ENCODE data around the gene EVL. TPM values are rescaled to one million over a fixed set of nuclear protein-coding genes. Genes with fewer than 3 reads are reported as not detected.

The EVL gene
- total and polyA plus RNA-seq, 2 of the 8 experiments (the other 6 are each of a cell fraction or from before 2014, with no cell fraction given), result 30.7 to 64.6 TPM

- no peak overlapping the region for H3K4me3 ChIP-seq (ENCODE audit: extremely low read depth in 1 of 4, insufficient read depth in 2 of 4, low read depth in 3 of 4, low read length in 4 of 4)
- H4K91ac ChIP-seq (replicated peaks; ENCODE audit: insufficient read length, low read length), result no peak overlapping the region
- no peaks in the 10 kb centered on the region for H3K36me3 ChIP-seq (ENCODE audit: control insufficient read depth in 2 of 4, insufficient read depth in 4 of 4, low read length in 3 of 4)
- H3K4me2 ChIP-seq (ENCODE audit: insufficient read depth in 1 of 2, low read depth in 2 of 2, low read length in 2 of 2), result no peak overlapping the region
- no peak overlapping the region for H2BK12ac ChIP-seq (ENCODE audit: low read depth, low read length)
- H3K9ac ChIP-seq (replicated peaks in 1 of 4; ENCODE audit: extremely low read depth in 1 of 4, low read depth in 3 of 4, low read length in 3 of 4), result no peak overlapping the region
- POLR2A ChIA-PET (ENCODE audit: partially characterized antibody), result no interaction called here
- H3K56ac ChIP-seq (replicated peaks; ENCODE audit: insufficient read length, low read depth, low read length), result no peak overlapping the region
- H2AK5ac ChIP-seq (ENCODE audit: low read depth, low read length), result no peak overlapping the region
- TF ChIP-seq EZH2 (IDR thresholded peaks at IDR 0.05; ENCODE audit: low read depth, low read length, severe bottlenecking) (no peak), TBP (IDR thresholded peaks at IDR 0.05; ENCODE audit: low read depth, low read length) (no peak), CHD1 (IDR thresholded peaks at IDR 0.05; ENCODE audit: low read depth, low read length) (no peak), EP300 (IDR thresholded peaks at IDR 0.05; ENCODE audit: borderline replicate concordance in 1 of 2, low read depth in 2 of 2, low read length in 2 of 2) (no peak), SP1 (IDR thresholded peaks at IDR 0.05; ENCODE audit: low read depth, low read length) (no peak), POLR2AphosphoS5 (IDR thresholded peaks at IDR 0.05; ENCODE audit: low read depth, low read length) (no peak), TAF7 (optimal IDR thresholded peaks at IDR 0.05; ENCODE audit: borderline replicate concordance, low read depth, low read length) (no peak), JUN (IDR thresholded peaks at IDR 0.05; ENCODE audit: low read depth, low read length) (no peak)
- TF ChIP-seq, protein P1, sequence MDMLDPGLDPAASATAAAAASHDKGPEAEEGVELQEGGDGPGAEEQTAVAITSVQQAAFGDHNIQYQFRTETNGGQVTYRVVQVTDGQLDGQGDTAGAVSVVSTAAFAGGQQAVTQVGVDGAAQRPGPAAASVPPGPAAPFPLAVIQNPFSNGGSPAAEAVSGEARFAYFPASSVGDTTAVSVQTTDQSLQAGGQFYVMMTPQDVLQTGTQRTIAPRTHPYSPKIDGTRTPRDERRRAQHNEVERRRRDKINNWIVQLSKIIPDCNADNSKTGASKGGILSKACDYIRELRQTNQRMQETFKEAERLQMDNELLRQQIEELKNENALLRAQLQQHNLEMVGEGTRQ (IDR thresholded peaks at IDR 0.05; ENCODE audit: low read length), result no peak
- H3K27me3 ChIP-seq (replicated peaks in 1 of 4; ENCODE audit: control insufficient read depth in 3 of 4, extremely low read depth in 1 of 4, insufficient read depth in 3 of 4, low read length in 3 of 4), result no peaks in the 10 kb centered on the region
- H3K9me3 ChIP-seq (ENCODE audit: insufficient read depth in 2 of 2, low read depth in 1 of 2, low read length in 1 of 2), result no peaks in the 10 kb centered on the region
- no peak overlapping the region for H2BK15ac ChIP-seq (ENCODE audit: low read length)
- no peak overlapping the region for H2BK5ac ChIP-seq (ENCODE audit: low read depth, low read length)
- no peaks in the 10 kb centered on the region for H3K4me1 ChIP-seq (replicated peaks in 1 of 4; ENCODE audit: control insufficient read depth in 3 of 4, insufficient read depth in 4 of 4, low read length in 3 of 4)
- 91% methylated on average over 6 of the region's 6 CpGs; no CpG with 5 or more reads in 1 of the 2 experiments for WGBS, 2 experiments (ENCODE audit: extremely low coverage in 1 of 2, insufficient coverage in 1 of 2, insufficient read length in 1 of 2, insufficient replicate concordance in 2 of 2, low coverage in 1 of 2, low lambda C conversion rate in 2 of 2, missing lambda C conversion rate in 1 of 2)
- H2BK20ac ChIP-seq (ENCODE audit: low read length), result no peak overlapping the region
- H4K20me1 ChIP-seq (replicated peaks in 1 of 2; ENCODE audit: control insufficient read depth in 1 of 2, insufficient read depth in 2 of 2, low read length in 2 of 2), result peaks cover 0 to 1% of the 10 kb centered on the region in 2 experiments
- H3K79me2 ChIP-seq (ENCODE audit: control insufficient read depth in 1 of 2, insufficient read depth in 2 of 2, low read length in 2 of 2), result no peaks in the 10 kb centered on the region
- DNase-seq (ENCODE audit: low read depth in 1 of 2, low spot score in 2 of 2), result no peak
- no peak overlapping the region for H3K18ac ChIP-seq (ENCODE audit: extremely low read depth, low read length)
- H3K27ac ChIP-seq (ENCODE audit: low read depth, low read length), result no peak overlapping the region
- H2AFZ ChIP-seq (ENCODE audit: low read length), result no peak overlapping the region
- H3K23ac ChIP-seq (ENCODE audit: insufficient read length), result no peak overlapping the region
- H3K79me1 ChIP-seq (ENCODE audit: low read depth, low read length), result peaks cover 3% of the 10 kb centered on the region; the same call in 1 of the 2 replicates
- CTCF ChIA-PET (ENCODE audit: partially characterized antibody), result interaction anchor here (0.6 to 24.3 kb wide), 2 partner anchors 13 to 42 kb away, joined by 3 to 240 read pairs; no protein-coding TSS in a partner anchor
- H3K4ac ChIP-seq (replicated peaks; ENCODE audit: insufficient read length, low read depth, low read length), result no peak overlapping the region
- FAIRE-seq, result no peak
- H4K8ac ChIP-seq (ENCODE audit: extremely low read depth, insufficient read depth, low read length), result no peak overlapping the region
- H3K14ac ChIP-seq (ENCODE audit: insufficient read length), result no peak overlapping the region
- no peak overlapping the region for H2BK120ac ChIP-seq (replicated peaks; ENCODE audit: low read depth, low read length)
- no peaks in the 10 kb centered on the region for H3K23me2 ChIP-seq (ENCODE audit: low read depth, low read length)
- no peak overlapping the region for H4K5ac ChIP-seq (ENCODE audit: insufficient read length, low read depth, low read length)
Measured at GRCh38 chr14:100063314-100063941, 1.8 kb upstream of the EVL start.

Data from H1 (cell line).